CD4-positive, alpha-beta T cell treated with Interferon gamma for 1 hour (primary cell): ENCODE data around the gene ZBTB49.

Source experiments
- DNase-seq: peaks from one replicate; pipeline ENCODE4 v3.0.0-alpha.2; 2020

Gene ZBTB49

DNA sequence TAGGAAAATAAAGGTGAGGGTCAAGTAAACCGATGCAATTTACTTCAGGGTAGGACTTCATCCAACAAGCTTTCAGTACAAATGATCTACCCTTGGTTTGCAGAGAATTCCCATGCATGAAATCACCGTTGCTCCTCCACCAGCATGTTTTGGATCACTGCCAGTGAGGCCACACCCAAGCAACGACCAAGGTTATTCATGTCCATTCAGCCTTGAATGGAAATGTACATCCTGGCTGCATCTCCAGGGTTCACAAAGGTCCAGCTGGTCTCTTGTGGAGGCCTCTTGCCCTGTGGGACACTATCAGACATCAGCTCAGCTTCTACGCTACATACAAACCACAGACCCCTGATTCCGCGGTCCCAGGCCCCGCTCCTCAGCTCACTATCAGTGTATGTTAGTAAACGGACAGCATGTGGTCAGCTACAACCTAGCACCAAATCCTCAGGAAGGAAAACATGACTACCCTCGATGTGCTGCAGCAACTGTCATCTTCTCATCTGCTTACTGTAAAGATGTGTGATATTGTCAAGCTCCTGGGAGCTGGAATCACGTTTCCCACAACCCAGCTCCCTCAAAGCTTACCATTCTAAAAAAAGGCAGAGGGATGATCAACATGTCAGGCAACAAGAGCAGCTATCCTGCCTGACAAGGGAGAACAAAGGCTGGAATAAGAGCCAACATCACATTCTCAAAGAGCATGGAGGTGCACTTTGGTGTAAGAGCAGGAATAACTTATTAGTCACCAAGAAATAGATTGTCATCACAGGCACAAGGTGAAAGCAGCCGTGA lies 5.0 kb upstream of the ZBTB49 start:
- no peak for DNase-seq

DNA sequence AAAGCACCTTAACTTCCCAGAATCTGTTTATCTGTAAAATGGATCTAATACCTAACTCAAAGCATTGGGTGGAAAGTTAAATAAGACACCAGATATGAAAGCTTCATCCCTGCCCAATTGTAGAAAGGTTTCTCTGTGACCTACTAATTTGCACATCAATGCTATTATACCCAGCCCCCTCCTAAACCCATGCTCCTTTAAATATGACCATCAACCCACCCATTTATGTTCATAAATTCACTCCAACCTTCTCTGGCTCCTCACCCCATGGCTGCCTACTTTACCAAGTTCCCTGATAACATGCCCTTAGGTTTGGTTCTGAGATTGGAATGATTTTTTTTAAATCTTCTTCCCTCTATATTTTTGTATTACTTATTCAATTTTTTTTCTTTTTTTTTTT lies 2.0 kb upstream of the ZBTB49 start:
- no peak for DNase-seq

DNA sequence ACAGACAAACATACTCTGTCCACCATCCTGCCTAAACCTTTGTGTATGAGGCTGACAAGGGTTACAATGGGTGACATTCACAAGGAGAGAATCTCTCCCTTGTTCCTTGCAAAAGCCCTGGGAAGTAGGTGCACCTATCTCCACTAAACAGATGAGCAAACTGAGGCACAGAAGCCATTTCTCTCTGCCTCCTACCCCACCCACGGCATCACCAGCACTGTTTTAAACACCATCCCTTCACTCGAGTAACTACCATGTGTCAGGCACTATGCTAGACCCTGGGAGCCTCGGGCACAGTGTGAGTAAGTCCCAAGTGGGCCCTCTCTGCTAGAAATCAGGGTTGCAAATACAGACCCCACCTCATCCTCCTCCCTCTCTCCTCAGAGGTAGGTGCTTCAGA lies 996 bp upstream of the ZBTB49 start:
- no peak for DNase-seq

DNA sequence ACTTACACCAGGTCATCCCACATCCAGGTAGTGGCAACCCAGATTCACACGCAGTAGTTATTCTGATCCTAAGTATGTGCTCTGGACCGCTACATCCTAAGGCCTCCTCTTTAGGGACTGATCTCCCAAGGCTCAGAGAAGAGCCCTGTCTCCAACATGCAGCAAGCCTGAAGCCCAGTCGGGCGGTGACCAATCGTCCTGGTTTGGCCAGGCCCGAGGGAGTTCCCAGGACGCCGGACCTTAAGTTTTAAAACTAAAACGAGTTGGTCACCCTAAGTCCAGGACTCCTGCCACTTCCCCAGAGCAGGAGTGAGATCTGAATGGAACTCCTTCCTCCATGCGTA lies 482 bp upstream of the ZBTB49 start:
- DNase-seq, result no peak

DNA sequence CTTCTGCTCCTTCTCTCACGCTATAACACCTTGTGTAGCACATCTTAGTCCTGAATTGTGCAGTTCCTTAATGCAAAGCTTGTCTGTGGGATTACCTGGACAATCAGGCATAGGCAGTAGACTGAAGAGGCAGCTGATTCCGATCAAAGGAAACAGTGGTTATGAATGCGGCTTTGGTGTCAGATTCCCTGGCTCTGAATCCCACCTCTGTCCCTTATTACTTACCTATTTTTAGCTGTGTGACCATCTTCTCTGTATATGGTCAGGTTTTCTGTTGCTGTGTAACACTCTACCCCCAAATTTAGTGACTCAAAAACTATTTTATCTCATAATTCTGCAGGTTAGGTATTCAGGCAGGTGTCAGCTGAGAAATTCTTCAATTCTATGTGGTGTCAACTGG lies 3.2 kb downstream of the ZBTB49 start:
- DNase-seq, result no peak

DNA sequence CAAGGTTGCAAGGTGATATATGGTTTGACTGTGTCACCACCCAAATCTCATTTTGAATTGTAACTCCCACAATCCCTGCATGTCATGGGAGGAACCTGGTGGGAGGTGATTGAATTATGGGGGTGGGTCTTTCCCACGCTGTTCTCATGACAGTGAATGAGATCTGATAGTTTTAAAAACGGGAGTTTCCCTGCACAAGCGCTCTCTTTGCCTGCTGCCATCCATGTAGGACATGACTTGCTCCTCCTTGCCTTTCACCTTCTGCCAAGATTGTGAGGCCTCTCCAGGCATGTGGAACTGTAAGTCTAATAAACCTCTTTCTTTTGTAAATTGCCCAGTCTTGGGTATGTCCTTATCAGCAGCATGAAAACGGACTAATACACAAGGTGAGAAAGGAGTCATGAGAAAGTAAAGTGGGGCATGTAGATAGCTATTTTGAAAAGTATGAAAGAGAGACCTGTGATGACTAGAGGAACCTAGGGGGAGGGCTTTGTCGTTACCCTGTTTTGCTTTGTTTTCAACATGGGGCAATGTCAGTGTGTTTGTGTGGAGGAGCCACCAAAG lies 6.3 kb downstream of the ZBTB49 start:
- DNase-seq, result no peak

DNA sequence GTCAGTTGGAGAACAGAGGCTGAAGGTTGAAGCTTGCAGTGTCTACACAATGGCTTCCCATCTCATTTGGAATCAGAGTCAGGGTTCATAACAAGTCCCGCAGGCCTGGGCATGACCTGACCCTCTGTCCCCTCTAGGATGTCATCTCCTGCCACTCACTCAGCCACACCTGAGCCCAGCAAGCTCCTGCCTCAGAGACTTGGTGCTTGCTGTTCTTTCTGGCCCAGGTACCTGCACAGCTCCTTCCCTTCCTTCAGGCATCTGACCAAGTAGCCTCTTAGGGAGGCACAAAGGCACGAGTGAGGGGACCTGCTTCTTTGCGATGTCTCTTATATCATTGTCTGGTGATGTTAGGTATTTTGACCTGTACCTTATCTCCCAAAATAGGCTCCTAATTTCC lies 9.0 kb downstream of the ZBTB49 start:
- DNase-seq, result no peak

DNA sequence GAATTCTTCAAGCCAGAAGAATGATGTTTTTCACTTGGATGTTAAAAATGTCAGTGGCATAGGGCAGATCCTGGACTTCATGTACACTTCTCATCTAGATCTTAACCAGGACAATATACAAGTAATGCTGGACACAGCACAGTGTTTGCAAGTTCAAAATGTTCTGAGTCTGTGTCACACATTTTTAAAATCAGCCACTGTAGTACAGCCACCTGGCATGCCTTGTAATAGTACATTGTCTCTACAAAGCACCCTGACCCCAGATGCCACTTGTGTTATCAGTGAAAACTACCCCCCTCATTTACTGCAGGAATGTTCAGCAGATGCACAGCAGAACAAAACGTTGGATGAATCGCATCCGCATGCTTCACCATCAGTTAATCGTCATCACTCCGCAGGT lies 11.9 kb downstream of the ZBTB49 start:
- no peak for DNase-seq

DNA sequence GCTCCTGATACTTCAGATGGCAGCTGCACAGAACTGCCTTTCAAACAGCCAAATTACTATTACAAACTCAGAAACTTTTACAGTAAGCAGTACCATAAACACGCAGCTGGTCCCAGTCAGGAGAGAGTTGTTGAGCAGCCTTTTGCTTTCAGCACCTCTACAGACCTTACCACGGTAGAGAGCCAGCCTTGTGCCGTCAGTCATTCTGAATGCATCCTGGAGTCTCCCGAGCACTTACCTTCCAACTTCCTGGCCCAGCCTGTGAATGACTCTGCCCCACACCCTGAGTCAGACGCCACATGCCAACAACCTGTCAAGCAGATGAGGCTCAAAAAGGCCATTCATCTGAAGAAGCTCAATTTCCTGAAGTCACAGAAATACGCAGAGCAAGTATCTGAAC lies 12.4 kb downstream of the ZBTB49 start:
- DNase-seq, result no peak

DNA sequence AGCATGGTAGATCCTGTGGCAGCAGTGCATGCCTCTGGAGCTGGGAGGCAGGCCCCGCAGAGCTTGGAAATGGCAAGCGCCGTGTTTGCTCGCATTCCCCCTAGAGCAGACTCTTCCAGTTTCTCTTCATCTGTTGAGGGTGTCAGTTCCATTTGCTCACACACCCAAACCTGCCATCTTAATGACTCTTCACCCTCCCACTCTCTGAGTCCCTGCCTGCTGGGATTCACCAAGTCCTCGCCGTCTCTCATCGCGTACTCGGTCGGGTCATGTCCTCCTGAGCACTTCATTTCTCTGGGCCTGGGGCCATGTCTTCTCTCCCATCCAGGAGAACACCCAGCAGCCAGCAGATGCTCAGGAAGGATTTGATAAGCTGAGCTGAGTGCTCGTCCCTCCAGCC lies 16.9 kb downstream of the ZBTB49 start:
- DNase-seq, result no peak

DNA sequence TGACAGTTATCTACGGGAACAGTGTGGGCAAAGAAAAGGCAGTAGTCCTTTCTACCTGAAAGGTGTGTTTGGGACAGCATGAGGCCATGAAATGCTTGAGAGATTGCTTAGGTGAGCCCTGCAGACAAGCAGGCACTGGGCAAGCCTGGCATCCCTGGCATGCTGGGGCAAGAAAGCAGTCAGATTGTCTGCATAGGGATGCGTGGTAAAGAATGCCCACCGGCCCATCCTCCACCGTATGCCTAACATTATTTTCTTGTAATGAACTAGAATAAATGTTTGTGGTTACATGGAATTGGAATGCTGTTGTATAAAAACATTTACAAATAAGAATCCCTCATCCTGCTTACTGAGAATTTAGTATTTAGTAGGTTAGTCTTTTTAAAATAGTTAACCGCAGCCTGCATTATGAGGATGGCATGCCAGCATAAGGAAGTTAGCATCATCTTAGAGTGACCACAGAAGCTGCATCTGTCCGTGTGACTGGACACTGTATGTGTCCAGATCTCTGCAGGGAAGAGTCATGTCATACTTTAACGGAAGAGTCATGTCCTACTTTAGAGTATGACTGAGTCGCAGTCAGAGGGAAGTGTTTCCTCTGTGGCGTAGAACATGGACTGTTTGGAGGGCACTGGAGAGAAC lies 18.9 kb downstream of the ZBTB49 start:
- DNase-seq, result no peak

DNA sequence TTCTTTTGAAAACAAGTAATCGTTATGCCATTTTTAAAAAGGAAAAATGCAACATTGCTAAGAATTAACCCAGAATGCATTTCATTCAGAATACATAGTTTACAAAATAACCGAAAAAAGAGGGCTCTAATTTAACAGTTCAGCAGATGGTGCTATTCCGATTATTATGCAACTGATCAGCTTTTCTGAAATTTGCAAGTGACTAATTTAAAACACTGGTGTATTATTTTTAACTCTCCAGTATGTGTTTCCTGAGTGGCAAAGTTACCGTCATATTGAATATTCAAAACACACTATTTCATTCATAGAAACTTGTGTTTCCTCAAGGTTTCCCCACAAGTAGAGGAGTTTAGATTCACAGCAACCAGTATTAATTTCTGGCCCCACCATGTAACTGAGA lies 21.1 kb downstream of the ZBTB49 start:
- DNase-seq, result no peak

DNA sequence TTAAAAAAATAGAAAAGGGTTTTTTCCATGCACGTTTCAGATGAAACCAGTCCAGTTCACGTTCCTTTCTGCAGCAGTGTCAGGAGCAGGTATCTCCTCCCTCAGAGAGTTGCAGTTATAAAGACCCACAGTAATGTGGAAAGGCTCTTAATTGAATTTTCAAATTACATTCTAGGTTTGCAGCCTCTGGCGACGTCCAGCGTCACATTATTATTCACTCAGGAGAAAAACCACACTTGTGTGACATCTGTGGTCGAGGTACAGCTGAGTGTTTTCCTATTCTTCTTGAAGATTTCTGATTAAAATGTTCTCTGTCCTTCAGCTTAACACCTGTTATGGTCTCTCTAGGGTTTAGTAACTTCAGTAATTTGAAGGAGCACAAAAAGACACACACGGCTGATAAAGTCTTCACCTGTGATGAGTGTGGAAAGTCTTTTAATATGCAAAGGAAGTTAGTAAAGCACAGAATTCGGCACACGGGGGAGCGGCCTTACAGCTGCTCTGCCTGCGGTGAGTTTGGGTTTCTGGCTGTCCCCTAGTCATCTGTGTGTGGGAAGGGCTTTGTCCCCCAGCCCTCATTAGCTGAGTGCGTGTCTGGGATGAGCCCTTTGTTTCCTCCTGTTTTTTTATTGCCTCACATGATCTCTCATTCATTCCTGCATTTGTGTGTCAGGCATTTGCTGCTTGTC lies 25.6 kb downstream of the ZBTB49 start:
- no peak for DNase-seq

DNA sequence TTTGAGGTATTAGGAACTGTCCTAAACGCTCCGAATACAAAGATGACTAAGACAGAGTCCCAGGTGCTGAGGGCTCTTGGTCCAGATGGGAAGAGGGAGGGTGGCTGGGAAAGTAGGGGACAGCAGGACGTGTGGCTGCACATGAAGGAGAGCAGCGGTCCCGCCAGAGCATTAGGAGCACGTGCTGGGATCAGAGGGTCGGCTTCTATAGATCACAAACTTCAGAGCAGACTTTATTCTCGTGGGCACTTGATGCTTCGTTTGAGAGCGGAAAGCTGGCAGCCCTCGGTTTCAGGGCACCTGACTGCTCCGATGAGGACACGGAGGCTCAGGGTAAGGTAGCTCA lies 26.1 kb downstream of the ZBTB49 start:
- no peak for DNase-seq

DNA sequence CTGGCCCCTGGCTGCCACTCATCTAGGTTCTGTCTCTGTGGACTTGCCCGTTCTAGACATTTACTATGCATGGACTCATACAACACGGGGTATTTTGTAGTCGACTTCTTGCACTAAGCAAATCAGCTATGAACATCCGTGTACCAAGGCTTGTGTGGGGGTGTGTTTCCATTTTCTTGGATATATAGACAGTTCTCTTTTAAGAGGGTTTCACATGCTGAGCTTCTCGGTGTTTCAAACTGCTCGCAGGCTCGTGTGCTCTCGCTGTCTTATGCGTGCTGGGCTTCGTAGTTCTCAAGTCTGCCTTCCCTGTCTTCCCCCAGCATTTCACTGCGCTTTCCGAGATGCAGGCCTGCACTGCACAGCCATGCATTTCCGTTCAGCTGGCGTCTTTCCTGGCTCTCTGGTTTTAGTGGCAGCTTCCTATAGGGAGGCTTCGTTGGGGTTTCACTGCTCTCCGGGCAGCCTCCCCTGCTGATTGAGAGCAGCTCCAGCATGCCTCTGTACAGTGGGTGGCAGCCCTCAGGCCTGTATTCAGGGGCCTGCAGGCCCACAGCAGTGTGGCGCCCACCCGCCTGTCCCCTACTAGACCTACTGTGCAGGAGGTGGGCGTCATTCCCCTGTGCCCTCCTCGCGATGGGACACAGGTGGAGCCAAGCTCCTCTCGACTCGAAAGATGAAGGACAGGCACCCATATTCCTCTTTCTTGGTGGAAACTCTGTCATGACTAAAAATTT lies 27.6 kb downstream of the ZBTB49 start:
- no peak for DNase-seq

DNA sequence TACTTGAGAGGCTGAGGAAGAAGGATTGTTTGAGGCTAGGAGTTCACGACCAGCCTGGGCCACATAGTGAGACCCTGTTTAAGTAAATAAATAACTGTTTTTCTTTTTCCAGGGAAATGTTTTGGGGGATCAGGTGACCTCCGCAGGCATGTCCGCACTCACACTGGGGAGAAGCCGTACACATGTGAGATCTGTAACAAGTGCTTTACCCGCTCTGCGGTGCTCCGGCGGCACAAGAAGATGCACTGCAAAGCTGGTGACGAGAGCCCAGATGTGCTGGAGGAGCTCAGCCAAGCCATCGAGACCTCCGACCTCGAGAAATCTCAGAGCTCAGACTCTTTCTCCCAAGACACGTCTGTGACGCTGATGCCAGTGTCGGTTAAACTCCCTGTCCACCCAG lies 30.5 kb downstream of the ZBTB49 start:
- DNase-seq, result no peak

DNA sequence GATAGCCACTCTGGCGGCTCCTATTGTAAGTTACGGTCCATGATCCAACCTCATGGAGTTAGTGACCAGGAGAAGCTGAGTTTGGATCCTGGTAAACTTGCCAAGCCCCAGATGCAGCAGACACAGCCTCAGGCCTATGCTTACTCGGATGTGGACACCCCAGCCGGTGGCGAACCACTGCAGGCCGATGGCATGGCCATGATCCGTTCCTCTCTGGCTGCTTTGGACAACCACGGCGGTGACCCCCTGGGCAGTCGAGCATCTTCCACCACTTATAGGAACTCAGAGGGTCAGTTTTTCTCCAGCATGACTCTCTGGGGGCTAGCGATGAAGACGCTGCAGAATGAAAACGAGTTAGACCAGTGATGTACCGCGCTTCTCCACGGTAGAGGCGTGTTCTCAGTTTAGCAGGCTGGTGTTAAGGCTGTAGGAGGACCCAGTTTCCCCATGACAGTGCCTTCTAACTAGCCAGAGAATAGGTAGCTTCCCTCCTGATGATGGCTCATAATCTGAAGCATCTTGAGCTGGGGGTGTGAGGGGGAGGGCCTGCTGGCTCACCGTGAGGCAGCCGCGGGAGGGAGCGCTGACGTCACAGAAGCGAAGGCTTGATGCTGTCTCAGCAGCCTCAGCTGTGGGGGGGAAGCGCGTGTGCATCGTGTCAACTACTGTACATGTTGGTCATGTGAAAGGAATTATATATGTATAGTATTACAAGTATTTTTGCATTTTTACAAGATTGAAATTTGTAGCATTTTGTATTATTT lies 31.1 kb downstream of the ZBTB49 start:
- DNase-seq, result no peak

DNA sequence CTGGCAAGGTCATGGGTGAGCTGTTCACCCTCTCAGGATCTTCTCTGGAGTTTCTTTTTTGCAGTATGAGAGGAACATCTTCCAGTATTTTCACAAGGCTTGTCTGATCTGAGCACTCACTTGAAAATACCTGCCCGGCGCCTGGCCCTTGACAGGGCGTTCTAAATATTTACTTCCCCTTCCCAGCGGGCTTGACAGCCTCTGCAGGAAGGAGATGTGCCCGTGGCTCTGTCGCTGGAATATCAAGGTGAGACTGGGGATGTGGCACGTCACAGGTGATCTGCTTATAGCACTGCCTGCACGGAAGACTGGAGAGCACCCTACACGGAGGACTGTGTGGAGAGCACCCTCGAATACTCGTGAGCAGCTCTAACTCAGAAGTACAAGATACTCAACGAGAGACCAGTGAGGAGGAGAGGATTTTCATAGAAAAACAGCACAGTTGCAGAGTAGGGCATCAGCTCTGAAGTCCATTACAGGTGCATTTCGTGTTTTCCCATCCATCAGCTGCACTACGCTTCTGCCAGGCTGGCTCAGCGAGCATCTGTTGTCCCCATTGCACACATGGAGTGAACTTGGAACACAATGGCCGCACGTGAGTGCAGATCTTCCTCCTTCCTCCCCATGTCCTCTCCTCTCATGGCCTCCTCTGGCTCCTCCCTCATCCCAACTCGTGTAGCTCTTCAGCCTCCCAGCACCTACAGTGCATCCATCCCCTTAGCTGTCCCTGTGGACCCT lies 32.1 kb downstream of the ZBTB49 start:
- DNase-seq, result no peak

DNA sequence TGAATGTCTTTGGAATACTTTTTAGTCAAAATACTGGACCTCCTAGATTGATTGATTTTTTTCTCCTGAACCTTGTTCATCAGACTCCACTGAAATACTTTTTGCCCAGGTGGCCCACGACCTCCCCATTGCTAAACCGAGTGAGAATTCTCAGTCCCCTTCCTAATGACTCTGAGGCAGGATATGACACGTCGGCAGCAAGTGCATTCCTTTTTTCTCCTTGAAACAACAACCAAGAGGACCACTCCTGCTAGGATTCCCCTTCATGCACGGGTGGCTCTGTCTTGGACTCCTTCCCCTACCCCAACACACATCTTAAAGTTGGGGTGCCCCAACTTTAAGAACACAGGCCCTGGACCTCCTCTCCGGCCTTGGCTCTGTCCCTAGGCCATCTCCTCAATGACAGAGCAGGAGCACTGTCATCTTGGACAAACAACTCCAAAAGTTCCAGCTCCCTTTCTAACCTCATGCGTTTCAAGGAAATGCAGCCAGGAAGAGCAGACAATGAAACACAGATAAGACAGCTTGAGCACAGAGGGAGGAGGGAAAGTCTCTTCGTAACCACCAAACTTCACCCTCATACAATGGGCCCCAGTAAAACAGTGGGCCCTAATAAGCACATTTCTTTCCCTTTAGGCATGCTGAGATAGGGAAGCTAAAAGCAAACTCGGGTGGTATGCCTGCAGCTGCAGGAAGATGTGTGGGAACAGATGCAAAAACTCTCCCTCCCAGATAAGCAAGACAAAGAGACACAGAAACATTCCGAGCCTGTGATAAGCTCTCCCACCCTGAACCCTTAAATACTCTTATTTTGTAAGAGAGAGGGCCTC lies 33.9 kb downstream of the ZBTB49 start:
- DNase-seq, result no peak

DNA sequence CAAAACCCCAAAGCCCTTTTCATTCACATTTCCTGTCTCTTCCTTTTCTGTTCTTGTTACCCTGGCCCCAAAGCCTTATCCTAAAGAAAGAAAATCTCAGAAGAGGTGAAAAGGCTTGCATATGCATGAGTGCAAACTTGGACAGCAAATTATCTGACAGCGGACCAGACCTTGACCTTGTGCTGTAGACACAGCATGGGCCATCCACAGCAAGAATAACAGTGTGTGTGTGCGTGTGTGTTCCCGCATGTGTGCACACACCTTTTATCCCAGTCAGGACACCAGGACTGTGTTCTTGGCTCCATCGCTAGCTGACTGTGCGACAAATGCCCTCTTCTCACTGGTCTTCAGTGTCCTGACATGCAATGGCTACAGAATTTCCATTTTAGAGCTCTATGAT lies 35.3 kb downstream of the ZBTB49 start:
- no peak for DNase-seq

DNA sequence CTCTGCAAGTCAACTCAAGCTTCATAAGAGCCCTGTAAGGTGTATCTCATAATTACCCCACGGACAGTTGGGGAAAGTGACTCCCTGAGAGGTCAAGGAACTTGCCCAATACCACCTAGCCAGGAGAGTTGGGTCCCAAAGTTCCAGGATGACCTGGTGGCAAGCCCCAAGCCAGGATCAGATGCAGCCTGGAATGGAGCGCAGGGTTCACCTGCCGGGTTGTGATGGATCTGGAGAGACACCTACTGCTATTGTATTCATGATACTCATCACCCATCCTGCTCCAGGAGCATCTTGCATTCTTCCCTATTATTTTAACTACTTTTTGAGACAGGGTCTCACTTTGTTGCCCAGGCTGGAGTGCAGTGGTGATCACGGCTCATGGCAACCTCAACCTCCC lies 36.1 kb downstream of the ZBTB49 start:
- no peak for DNase-seq
